COLO668 (cell line): ENCODE data around the gene PLXNA4.

Experiments
- DNase-seq: peaks from one replicate; lab custom pipeline; 2025; ENCODE audit not compliant: unreplicated experiment; lab: John Stamatoyannopoulos, UW

PLXNA4 gene

GRCh38 chr7:132133501-132133900 lies 442.8 kb downstream of the PLXNA4 start:
- no peak for DNase-seq

DNA sequence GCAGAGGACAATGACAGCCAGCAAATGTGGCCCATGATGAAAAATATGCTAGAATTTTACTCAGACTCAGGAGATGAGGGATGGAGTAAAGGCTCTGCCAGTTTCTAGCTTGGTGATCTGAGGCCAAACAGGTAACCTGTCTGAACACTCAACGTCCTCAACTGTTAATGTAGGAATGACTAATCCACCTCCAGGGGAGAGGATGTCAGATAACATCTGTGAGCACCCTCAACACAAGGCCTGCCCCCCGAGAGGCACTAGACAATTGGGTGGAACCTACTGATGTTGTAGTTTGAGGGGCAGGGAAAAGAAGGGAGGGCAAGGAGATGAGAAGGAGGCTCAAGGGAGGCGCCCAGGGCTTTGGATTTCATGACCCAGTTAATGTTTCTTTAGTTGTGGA lies 445.1 kb downstream of the PLXNA4 start:
- no peak for DNase-seq

GRCh38 chr7:132130497-132130896 lies 445.8 kb downstream of the PLXNA4 start:
- DNase-seq: no peak

DNA sequence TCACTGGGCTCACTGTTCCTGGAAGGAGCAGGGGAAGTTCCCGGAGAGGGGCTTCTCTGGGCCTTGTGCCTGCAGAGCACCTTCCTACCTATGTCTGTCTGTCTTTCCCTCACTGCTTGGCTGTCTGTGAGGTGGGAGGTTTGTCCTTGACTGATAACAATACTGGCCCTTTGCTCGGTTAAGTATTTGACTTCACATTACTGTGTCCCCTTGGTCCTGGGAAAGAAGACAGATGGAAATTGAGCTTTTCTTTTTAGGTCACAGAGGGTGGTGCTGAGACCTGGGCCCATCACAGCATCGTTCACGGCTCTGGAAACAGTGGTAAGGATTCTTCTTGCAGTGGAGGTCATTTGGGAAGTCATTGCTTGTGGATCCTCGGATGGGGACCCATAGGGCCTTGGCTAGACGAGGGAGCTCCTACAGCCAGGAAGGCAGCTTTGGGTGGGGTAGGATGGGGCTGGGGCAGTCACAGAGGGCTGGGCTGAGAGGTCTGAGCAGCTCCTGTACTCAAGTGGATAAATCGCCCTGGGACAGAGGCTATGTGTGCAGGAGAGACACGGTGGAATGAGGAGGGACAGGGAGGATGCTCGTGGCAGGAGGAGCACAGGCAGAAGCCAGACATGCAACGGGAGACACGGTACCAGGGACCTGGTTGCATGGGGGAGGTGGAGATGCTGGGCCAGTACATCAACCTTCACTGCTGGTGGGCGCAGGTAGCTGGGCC lies 450.2 kb downstream of the PLXNA4 start:
- DNase-seq: no peak

DNA sequence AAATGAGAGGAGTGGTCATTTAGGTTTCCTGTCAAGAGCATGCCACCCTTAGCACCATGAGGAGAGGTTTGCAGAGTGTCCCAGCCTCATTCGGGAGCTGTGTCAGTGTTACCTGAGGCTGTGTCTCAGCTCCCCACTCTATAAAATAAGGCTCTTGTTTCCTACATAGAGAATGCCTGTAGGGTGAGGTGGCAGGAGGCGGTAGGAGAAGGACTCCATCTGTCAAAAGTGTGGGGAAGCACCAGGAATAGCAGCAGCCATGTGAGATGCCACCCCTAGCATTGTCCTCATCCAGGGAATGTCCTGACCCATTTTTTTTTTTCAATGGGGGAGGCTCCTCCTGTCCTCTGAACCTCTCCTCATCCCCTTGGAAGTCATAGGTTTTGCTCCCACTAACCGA lies 451.2 kb downstream of the PLXNA4 start:
- no peak for DNase-seq

- no peak for DNase-seq
These were observed 451.7 kb downstream of the PLXNA4 start for GRCh38 chr7:132124575-132124974.

- no peak for DNase-seq
These were observed 452.5 kb downstream of the PLXNA4 start for GRCh38 chr7:132123773-132124172.

DNA sequence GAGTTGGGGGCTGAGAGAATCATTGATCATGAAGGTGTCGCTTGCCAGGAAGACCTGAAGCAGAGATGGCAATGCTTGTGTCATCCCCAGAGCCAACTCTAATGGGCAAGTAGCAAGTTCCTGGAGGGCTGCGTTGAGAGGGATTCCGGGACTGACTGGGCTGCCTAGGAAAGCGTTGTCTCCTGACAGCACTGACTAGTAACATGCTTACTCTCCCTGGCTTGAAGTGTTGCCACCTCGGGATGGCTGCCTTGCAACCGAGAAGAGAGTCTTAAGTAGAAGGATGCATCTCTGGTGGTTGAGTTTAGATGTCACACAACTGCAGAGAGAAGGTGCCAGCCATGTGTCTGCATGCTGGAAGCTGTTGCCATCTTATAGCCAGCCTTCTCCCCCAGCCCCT lies 453.4 kb downstream of the PLXNA4 start:
- no peak for DNase-seq

- DNase-seq: no peak
These were observed 454.3 kb downstream of the PLXNA4 start for GRCh38 chr7:132121987-132122386.

DNA sequence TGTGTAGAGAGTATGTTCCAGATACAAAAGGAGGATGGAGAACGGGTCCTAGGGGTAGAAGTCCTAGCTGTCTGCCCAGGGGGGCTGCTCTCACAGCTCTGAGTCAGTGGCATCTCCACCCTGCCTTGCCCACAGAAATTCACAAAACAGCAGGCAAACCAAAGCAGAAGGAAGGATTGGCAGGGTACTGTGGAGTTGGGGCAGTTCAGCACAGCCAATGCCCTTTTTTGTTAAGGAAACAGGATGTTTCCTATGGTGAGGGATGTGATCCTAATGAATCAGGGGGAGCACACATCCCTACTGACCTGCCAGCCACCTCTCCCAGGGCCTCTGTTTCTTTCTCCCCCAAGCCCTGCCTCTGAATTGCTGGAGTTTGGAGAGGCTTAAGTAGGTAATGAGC lies 457.6 kb downstream of the PLXNA4 start:
- no peak for DNase-seq

DNA sequence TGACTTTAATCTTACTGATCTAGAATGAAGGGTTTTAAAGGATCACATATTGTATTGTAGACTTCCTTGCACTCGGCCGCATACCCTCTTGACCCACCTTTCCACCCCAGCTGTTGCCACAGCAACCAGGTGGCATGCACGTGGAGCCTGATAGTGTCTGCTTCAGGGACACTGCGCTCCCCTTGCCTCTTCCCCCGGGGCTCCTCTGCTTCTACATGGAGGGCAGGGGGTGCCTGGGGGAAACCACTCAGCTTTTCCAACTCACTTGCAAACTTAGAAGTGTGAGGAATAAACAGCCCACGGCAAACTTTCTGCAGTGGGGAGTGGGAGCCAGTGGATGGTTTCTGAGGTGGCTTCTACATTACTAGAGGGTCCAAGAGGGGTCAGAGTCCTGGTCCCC lies 458.6 kb downstream of the PLXNA4 start:
- DNase-seq: no peak

GRCh38 chr7:132117181-132117580 lies 459.1 kb downstream of the PLXNA4 start:
- DNase-seq: no peak

- no peak for DNase-seq
These were observed 459.9 kb downstream of the PLXNA4 start for GRCh38 chr7:132116369-132116768.

DNA sequence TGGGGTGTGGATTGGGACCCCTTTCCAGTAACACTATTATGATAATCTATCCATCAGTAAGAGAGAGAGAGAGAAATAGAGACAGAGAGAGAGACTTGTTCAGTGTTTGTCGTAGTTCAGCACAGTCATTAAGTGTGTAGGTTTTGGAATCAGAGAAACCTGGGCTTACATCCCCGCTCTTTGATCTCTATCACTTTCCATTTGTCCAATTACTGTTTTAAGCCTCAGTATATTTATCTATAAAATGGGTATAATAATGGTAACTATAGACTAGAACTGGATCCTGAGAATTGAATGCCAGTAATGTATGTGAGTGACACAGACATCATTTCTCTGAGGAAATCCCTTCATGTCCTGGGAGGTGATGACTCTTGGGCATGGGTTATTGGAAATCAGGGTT lies 460.5 kb downstream of the PLXNA4 start:
- DNase-seq: no peak

GRCh38 chr7:132115028-132115427 lies 461.2 kb downstream of the PLXNA4 start:
- DNase-seq: no peak

DNA sequence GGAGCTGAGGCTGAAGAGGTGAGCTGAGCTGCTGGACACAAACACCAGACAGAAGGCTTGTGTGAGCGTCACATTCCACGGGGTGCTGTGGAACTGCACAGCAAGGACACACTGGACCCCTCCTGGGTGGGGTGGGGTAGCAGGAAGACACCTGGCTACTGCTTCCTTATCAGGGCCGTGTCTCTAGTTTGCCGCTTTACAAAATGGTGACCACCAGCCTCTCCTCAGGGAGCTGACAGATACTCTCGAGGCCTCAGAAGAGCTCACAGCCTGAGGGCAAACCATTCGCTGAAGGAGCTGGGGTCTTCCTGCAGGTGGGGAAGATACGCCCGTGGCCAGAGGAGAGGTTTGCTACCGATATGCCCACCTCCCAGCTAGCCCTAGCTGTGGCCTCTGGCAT lies 461.9 kb downstream of the PLXNA4 start:
- DNase-seq: no peak

GRCh38 chr7:132113536-132114371 lies 462.5 kb downstream of the PLXNA4 start:
- no peak for DNase-seq

DNA sequence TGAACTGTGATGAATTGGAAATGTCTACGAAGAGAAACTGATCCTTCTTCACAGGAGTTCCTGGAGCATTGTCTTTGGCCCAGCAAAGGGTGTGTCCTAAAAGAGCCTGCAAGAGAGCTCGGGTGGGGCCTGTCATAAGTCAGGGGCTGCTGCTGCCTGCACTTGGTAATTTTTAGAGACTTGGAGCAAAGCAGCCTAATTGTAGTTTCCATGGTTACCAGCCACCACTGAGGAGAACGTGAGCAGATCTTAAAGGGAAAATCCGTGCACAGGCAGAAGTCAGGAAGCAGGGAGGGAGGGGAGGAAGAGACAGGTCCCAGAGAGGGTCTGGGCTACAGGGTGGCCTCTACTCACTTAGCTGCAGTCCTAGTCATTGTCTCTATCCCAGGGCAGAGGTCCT lies 463.6 kb downstream of the PLXNA4 start:
- DNase-seq: no peak

DNA sequence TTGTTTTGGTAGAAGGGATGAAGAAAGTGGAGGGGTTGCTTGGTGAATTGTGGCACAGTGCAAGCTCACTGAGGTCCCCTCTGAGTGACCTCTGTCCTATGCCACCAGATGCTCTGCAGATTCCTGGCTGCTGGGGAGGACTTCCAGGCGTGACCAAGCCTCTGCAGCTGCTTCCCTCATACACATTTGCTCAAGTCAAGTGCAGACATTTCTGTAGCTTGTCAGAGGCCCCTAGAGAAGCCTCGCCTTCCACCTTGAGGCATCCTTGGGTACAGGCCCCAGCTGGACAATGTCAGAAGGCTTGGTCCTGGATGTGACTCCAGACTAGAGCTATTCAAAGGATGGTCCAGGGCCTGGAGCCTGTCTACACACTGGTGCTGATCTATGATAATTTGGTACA lies 464.2 kb downstream of the PLXNA4 start:
- no peak for DNase-seq

DNA sequence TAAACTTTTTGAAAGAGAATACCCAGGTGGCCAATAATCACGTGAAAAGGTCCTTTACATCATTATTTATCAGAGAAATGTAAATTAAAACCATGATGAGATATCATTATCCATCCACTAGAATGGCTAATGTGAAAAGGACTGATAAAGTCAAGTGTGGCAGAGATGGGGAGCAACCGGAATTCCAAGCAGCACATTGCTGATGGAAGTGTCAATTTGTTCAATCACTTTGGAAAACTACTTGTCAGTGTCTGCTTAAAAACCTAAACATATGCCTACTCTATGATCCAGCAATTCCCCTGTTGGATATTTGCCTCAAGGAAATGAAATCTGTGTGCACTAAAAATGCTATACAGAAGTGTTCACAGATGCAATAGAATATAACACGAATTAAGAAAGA lies 465.6 kb downstream of the PLXNA4 start:
- no peak for DNase-seq

DNA sequence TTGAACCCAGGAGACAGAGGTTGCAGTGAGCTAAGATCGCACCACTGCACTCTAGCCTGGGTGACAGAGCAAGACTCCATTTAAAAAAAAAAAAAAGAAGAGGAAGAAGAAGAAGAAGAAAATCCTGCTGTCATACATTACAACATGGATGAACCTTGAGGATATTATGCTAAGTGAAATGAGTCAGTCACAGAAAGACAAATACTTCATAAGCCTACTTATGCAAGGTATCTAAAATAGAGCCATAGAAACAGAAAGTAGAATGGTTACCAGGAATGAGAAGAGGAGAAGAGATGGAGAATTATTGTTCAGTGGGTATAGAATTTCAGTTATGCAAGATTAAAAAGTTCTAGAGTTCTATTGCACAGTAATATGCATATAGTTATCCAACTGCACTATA lies 466.5 kb downstream of the PLXNA4 start:
- DNase-seq: no peak

DNA sequence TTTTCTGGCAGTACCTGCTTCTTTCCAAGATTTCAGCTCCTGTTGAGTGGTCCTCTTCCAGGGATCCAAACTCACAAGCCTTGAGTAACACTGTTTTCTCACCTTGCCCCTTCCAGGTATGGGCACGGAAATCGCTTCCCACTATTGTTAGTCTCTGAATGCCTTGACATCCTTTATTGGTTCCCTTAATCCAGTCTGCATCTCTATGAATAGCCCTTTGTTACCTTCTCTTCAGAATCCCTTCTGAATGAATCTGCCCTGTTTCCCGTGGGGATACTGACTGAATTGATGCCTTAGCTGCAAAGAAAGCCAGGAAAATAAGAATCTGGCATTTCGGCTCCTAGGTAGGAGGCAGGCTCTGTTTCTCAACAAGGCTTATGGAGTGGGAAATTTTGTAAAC lies 467.7 kb downstream of the PLXNA4 start:
- no peak for DNase-seq

GRCh38 chr7:132106491-132106890 lies 469.8 kb downstream of the PLXNA4 start:
- no peak for DNase-seq
